Forelimb muscle (tissue), 1 donor: ENCODE results near the gene C19orf67. TPM values are rescaled to one million over a fixed set of nuclear protein-coding genes. Genes with fewer than 3 reads are reported as not detected.

Experiments
- DNase-seq: peaks from one replicate; pipeline ENCODE4 v3.0.0-alpha.2; 2013; ENCODE audit warnings: low read depth
- polyA plus RNA-seq: library from polyadenylated mRNA; unstranded; fragments of 120-200 nt; gene quantifications from one replicate; pipeline ENCODE4 v1.2.1, GENCODE V29; 2013; ENCODE audit not compliant: insufficient read length

C19orf67 gene
- polyA plus RNA-seq, 1 donor: not detected

DNA sequence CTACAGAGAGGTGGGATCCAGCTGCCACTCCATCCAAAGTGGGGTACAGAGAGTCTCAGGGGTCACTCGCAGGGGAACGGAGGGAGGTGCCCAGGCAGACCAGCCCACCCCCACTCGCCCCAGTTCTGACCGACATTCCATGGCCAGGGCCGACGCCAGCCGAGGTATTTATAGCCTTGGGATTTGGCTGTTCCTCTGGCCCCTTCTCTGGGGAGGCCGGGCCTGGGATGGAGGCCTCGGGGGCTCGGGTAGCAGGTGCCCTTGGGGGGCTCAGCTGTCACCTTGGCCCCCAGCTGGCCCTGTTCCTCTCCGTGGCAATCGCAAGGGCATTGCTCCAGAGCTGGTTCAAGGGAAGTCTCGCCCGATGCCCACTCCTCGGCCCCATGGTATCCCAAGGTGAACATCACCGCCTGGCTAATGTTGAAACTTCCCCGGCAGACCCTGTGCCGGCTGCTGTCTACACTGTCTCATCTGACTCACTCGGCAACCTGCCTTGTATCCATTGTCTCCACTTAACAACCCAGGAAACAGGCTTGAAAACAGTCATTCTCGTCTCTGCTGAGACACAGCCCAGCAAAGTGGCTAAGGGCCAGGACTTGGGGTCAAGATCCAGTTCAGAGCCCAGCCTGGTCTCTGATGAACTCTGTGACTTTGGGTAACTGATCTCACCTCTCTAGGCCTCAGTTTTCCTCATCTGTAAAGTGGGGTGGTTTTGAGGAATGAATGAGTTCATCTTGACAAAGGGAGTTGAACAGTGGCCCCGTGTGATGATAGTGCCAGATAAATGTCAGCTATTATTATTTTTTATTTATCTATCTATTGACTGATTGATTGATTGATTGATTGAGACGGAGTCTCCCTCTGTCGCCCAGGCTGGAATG lies 22.2 kb upstream of the C19orf67 start:
- DNase-seq: no peak

GRCh38 chr19:14106840-14107239 lies 21.3 kb upstream of the C19orf67 start:
- no peak for DNase-seq

DNA sequence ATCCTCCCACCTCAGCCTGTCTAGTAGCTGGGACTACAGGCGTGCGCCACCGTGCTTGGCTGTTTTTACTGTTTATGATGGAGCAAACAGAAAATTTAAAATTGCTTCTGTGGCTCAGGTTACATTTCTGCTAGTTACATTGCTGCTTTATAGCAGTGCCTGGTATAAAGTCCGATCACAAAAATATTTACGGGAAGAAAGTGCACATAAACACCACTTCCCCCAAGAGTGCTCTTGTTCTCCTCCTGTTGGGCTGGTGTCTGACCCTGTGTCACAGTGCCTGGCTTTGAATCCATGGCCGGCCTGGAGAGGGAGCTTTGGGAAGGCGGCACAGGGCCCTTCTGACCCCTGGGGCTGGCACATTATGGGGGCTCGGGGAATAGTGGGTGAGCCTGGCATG lies 20.1 kb upstream of the C19orf67 start:
- DNase-seq: no peak

GRCh38 chr19:14103310-14103709 lies 17.7 kb upstream of the C19orf67 start:
- no peak for DNase-seq

DNA sequence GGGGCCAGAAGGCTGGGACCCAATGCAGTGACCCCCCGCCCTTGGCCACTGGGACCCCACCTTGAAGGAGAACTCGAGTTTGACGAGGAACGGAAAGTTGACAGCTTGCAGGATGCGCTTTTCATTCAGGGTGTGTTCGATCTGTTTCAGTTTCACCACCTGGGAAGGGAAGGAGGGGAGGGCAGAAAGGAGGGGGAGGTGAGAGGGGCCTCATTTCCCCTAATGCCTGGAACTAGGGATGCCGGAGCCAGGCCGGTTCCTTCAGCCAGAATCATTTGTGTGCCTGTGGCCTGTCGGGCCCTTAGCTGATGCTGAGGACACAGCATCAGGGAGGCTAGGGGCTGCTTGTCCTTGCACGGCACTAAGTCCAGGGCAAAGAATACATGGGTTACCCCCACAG lies 17.2 kb upstream of the C19orf67 start:
- DNase-seq: no peak

- no peak for DNase-seq
Measured at GRCh38 chr19:14102102-14102696, 16.6 kb upstream of the C19orf67 start.

- DNase-seq: no peak
Measured at GRCh38 chr19:14101003-14101545, 15.5 kb upstream of the C19orf67 start.

- DNase-seq: no peak
Measured at GRCh38 chr19:14097532-14098151, 12.1 kb upstream of the C19orf67 start.

DNA sequence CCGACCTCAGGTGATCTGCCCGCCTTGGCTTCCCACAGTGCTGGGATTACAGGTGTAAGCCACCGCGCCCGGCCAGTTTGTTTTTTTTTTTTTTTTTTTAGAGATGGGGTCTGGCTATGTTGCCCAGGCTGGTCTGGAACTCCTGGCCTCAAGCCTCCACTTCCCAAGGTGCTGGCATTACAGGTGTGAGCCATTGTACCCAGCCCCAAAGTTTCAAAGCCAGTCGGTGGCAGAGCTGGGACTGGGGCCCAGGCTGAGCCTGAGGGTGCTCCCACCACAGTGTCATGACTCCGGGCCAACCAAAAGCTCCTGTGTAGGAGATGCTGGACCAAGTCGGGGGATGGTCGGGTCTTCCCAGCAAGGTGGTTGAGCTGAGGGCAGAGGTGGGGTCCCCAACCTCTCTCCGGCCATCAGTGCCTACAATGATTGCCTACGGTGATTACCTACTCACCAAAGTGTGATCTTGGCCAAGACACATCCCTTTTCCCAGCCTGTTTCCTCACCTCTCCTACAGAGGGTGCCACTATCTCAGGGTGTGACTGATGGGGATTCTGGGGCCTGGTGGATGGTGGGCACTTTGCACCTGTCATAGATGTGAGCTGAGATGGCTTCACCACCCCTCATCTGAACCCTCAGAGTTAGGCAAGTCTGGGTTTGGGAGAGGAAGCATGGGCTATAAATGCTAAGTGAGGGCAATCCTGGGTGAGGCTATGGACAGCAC lies 10.8 kb upstream of the C19orf67 start:
- no peak for DNase-seq

GRCh38 chr19:14094854-14095253 lies 9.3 kb upstream of the C19orf67 start:
- DNase-seq: no peak

DNA sequence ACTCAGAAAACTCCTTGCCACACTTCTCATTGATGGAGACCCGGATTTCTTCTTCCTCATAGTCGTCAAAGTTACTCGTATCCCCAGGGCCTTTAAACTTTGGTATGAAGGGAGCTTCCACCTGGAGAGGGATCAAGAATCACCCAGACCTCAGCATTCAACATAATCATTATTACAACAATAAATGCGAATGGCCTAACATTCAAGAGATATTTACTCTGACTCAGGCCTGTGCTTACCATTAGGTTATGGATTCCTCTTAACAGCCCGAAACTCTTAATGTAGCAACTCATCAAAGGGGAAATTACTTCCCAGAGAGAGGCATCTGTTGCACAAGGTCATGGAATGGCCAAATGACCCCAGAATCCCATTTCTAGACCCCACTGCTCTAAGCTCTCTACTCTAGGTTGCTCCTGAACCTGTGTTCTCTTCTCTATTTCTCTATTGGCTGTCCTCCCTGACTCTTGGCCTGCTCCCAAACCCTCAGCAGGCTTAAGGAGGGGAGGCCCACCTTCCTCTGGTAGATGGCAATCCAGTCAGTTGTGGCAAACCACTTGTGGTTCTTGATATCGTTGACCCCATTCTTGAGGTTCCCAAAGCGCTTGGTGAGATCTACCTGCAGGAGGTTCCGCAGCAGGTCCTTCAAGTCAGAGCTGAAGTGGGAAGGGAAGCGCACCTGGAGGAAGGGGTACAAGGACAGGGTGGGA lies 7.7 kb upstream of the C19orf67 start:
- DNase-seq: no peak

GRCh38 chr19:14091813-14092462 lies 6.4 kb upstream of the C19orf67 start:
- no peak for DNase-seq

DNA sequence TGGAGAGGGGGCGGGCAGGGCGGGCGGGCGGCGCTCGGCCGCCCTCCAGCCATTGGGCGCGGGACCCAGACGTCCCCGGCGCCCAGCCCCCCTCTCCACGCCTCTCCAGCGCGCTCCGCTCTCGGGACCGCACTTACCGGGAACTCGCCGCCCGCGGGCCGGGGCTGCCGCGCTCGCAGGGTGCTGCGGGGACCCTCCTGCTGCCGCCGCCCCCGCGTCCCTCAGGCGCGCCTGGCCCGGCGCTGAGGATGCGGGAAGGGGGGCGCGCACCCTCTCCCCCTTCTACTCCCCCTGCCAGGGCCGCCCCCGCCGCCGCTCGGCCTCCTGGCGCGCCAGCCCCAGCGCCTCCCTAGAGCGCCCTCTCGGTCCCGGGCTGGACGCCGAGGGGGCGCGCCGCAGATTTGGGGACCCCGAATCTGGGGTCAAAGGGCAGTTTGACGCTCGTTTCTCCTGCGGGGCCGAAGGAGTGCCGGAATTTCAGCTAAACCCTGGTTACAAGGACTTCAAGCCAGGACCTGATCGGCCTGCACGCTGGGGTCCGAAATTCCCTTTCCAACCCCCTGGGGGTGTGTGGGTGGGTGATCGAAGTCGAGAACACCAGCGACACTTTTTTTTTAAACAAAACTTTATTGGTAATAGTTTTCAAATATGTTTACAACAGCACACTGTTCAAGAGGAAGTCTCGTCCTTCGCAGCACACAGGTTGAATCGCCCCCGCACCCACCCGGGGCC lies 5.7 kb upstream of the C19orf67 start:
- no peak for DNase-seq

DNA sequence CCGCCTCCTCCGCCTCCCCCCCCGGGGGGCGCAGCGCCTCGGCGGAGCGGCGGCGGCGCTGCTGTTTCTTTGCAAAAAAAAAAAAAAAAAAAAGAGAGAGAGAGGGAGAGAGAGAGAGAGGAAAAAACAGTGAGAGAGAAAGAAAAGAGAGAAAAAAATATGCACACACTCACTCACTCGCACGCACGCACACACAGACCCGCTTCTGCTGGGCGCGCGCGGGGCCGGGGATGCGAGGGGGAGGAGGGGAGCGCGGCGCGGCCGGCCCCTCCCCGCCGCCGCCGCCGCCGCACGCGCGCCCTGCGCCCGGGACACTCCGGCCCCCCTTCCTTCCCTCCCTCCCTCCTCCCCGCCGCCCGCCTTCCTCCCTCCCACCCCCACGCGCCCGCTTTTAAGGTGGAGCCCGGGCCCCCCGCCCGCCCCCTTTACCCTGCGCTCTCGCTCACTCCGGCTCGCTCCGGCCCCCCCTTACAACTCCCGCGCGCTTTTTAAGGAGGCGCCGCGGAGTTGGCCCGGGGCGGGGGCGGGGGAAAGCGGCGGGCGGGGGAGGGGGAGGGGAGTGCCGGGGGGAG lies 5.0 kb upstream of the C19orf67 start, which contains the start of gene SAMD1:
Gene SAMD1, minus strand, starts transcription at position 243 of the 572 bp plus-strand sequence.
- DNase-seq: no peak

GRCh38 chr19:14089662-14090508 lies 4.3 kb upstream of the C19orf67 start:
- no peak for DNase-seq

DNA sequence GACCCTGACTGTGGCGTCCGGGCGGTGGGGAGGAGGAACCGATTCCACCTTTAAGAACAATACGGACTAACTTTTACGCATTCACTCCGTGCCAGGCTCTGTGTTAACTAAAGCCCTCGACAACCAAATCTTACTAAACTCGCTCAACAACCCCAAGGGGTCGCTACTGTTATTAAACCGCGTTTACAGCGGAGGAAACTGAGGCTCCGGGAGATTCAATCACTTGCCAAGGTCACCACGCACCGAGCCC lies 3.8 kb upstream of the C19orf67 start:
- no peak for DNase-seq

GRCh38 chr19:14088634-14089411 lies 3.2 kb upstream of the C19orf67 start:
- DNase-seq: no peak

GRCh38 chr19:14086098-14086497 lies 515 bp upstream of the C19orf67 start:
- DNase-seq: no peak
